ENCODE measurements around the gene FAM240B. TPM values are rescaled to one million over a fixed set of nuclear protein-coding genes. Genes with fewer than 3 reads are reported as not detected.

The FAM240B gene
- total and polyA plus RNA-seq, 4 donors = not detected

GRCh38 chr9:38652044-38652443, 67.9 kb downstream of the FAM240B start:
- DNase-seq (ENCODE audit: low spot score) = no peak
- Histone ChIP-seq H3K27me3 (ENCODE audit: control insufficient read depth in 4 of 4, insufficient read depth in 4 of 4, low read length in 3 of 4) (peaks cover 0 to 3% (median under 1%) of the 10 kb centered on the region in 4 donors), H3K36me3 (ENCODE audit: control insufficient read depth in 4 of 4, insufficient read depth in 3 of 4, low read depth in 1 of 4, low read length in 3 of 4) (no peaks in the 10 kb centered on the region), H3K4me1 (ENCODE audit: control insufficient read depth in 4 of 4, insufficient read depth in 4 of 4, low read length in 3 of 4) (no peaks in the 10 kb centered on the region), H3K9ac (ENCODE audit: low read depth in 1 of 2, low read length in 2 of 2) (no peak overlapping the region), H3K4me3 (ENCODE audit: low read depth in 1 of 3, low read length in 3 of 3) (no peak overlapping the region), H3K9me3 (ENCODE audit: control insufficient read depth in 4 of 4, low read length in 3 of 4) (no peaks in the 10 kb centered on the region), H3K27ac (ENCODE audit: low read depth in 1 of 2, low read length in 2 of 2) (no peak overlapping the region)
- 64% methylated on average over 2 of the region's 2 CpGs for WGBS
- TF ChIP-seq ATF3 (IDR thresholded peaks at IDR 0.05) (no peak), RXRA (IDR thresholded peaks at IDR 0.05) (no peak), SP1 (IDR thresholded peaks at IDR 0.05) (no peak), MAX (IDR thresholded peaks at IDR 0.05) (no peak), ZBTB33 (IDR thresholded peaks at IDR 0.05) (no peak), HNF4A (conservative IDR thresholded peaks at IDR 0.05) (no peak), TAF1 (conservative IDR thresholded peaks at IDR 0.05) (no peak), CTCF (IDR thresholded peaks at IDR 0.05; ENCODE audit: low read depth, low read length, missing input control) (no peak), GABPA (IDR thresholded peaks at IDR 0.05 in 1 of 2, conservative IDR thresholded peaks at IDR 0.05 in 1 of 2) (no peak), REST (IDR thresholded peaks at IDR 0.05) (no peak), HNF4G (IDR thresholded peaks at IDR 0.05) (no peak), YY1 (IDR thresholded peaks at IDR 0.05) (no peak), EGR1 (IDR thresholded peaks at IDR 0.05; ENCODE audit: low read depth in 2 of 2) (no peak), NR2F2 (IDR thresholded peaks at IDR 0.05) (no peak), RAD21 (IDR thresholded peaks at IDR 0.05) (no peak), JUND (IDR thresholded peaks at IDR 0.05) (no peak), FOXA1 (IDR thresholded peaks at IDR 0.05) (no peak)

Data from liver (tissue), 9 donors.